Glomerular visceral epithelial cell (primary cell): Measurements from ENCODE around the gene GANC.

Experiments
- DNase-seq: peaks from one replicate; pipeline ENCODE4 v3.0.0-alpha.2; 2016; ENCODE audit errors: extremely low spot score

GANC gene

DNA sequence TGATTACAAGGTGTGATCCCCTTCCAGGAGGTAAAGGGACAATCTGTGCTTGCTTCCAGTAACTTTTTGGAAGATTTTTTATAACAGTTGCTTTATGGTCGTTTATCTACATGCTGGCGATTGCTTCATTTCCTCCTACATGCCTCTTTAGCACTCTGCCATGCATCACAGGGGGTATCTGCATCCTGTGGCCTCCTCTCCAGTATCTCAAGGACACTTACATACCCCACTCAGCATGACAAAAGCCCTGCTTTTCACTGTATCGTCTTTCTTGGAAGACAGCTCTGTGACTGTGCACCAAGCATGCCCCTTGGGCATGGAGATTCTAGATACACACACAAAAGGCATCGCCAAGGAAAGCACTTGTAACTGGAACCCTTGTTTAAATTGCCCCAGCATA lies 111.6 kb downstream of the GANC start:
- no peak for DNase-seq

DNA sequence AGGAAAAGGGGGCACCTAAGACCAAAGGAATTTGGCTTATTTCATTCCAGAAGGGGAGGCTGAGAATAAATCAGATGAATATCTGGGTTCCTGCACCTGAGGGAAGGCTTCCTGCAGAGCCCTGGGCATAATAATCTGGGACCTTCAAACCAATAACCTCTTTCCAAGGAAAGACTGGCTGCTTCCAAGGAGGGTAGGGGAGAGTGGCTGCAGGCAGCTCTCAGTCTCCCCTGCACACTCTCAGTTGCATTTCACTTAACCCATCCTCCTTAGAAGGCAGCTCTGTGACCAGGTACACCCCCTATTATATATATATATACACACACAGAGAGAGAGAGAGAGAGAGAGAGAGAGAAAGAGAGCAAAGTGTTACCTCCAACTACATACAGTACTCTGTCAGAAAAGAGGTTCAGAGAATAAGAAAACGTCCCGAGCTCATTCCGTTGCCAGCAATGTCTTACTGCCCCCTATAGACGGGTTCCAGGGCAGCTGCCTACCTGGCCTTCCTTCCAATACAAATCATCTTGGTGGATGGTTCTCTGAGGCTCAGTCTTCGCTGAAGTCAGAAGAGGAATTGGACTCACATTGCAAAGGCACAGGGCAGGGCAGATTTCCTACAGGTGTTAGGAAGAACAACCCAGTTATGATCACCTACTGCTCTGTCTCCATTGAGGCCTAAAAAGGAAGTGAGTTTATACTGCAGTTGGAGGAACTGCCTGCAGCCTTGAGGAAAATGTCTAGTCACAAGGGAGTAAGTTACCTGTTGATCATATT lies 112.4 kb downstream of the GANC start:
- peak; percentile 51 for DNase-seq

DNA sequence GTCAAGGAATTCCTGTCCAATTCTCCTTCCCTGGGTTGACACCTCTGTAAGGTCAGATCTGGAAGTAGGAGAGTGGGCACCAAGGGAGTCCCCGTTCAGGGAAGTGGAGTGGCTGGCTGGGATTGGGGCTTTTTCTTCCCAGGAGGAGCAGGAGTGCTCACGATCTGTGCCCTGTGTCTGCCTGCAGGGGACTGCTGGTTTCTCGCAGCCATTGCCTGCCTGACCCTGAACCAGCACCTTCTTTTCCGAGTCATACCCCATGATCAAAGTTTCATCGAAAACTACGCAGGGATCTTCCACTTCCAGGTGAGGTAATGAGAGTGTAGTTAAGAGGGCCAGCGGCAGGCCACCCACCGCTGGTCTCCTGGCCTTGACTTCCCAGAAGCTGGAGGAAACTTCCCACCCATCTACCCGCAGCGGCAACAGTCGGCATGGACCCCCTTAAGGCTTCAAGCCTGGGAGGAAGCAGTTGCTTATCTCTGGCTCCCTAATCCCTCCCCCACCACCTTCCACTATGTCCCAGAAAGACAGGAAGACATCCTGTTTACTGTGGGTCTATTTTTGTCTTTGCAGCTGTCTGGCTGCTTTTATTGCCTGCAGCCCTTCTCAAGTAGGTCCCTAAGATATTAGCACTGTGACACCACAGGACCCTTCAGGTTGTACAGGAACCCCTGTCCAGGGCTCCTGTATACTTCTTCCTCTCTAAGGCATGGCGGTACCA lies 113.1 kb downstream of the GANC start:
- DNase-seq = no peak

DNA sequence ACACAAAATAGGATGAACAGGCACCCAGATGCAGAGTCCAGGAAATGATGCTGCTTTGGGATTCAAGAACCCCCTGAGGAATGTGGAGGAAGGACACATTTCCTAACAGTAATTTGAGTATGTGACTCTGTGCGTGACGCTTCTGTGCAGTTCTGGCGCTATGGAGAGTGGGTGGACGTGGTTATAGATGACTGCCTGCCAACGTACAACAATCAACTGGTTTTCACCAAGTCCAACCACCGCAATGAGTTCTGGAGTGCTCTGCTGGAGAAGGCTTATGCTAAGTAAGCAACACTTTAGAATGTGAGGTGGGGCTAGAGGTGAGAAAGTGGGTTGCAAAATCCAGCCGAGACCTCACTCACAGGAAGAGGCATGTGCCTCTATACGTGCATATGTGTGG lies 114.6 kb downstream of the GANC start:
- DNase-seq = no peak

DNA sequence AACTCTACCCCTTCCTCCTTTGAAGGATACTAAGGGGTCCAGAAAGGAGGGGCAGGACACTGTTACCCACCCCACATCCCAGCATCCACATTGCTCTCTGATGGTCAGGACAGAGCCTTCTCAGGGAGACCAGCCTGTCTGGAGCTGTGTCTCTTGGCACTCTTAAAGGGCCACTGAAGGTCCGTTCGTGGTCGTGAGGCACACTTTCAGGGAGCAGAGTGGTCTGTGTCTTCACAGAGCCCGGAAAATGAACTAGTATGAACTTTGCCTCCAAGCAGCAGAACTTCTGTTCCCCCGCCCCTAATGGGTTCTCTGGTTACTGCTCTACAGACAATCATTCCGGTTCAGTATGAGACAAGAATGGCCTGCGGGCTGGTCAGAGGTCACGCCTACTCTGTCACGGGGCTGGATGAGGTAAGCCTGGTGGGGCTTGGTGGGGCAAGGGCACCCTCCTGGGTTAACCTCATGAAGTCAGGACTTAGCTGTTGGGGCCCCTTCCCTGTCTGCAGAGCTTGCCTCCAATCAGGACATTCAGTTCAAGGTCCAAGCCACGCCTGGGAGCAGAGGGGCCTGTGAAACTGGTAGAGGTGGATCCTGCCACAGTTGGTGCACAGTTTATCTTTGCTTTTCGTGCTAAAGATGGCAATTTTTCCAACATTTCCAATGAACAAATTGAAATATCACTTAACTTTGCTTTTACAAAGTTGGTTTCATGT lies 119.5 kb downstream of the GANC start:
- no peak for DNase-seq

DNA sequence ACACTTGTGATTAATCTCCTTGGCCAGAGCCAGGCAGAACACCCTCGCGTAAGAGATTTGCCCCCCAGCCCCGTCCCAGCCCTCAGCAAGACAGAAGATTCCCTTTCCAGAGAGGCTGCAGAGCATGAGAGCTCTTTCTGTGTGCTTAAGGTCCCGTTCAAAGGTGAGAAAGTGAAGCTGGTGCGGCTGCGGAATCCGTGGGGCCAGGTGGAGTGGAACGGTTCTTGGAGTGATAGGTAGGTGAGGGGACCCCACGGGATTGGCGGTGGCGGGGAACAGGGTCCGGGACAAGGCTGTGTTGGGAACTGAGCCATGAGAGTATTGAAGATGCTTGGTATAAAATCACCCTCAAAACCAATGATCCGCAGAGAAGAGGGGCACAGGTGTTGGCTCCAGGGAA lies 121.1 kb downstream of the GANC start:
- DNase-seq = no peak

DNA sequence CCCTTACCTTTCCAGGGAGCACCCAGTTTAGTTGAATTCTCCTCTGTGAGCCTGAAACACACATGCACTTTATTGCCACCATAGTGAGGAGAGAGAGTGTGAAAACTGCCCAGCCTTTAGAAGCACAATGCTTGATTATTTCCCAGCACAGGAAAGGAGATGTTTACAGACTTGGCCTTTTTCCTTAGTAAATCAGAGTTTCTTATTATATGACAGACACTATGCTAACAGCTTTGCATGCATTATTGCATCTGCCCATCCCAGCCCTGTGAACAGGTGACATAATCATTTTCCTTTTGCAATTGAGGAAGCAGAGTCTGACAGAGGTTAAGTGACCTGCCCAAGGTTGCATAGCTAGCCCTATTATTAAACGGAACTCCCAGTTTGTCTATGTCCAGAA lies 122.8 kb downstream of the GANC start:
- no peak for DNase-seq

DNA sequence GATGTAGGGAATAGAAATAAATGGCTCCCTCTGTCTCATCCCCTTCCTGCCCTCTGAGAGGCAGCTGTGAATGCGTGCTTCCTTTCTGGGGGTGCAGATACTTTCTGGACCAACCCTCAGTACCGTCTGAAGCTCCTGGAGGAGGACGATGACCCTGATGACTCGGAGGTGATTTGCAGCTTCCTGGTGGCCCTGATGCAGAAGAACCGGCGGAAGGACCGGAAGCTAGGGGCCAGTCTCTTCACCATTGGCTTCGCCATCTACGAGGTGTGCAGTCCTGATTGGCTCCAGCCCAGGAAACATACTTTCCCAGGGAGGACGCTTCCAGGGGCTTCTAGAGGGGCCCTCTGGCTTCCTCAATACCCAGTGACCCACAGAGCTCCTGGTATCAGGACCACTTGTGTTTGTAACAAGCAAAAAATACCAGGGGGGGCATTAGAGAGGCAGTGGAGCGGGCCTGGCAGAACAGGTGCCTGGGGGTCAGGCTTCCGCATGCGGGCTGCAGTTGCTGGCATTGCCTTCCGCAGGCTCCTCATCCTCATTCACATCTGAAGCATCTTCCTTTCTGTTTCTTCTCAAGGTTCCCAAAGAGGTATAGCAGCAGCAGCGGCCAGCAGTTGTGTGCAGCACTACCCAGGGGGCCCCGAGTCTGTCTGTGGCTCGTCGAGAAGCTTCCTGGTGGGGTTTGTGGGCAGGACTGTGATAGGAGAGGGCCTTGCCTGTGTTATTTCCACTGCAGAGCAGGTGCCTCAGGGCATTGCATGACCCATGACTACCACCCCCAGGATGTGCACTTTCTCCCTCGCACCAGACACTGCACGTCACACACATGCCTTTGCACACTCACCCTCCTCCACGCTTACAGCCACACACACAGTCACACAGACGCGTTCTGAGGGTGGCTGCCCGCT lies 128.8 kb downstream of the GANC start:
- DNase-seq = no peak

DNA sequence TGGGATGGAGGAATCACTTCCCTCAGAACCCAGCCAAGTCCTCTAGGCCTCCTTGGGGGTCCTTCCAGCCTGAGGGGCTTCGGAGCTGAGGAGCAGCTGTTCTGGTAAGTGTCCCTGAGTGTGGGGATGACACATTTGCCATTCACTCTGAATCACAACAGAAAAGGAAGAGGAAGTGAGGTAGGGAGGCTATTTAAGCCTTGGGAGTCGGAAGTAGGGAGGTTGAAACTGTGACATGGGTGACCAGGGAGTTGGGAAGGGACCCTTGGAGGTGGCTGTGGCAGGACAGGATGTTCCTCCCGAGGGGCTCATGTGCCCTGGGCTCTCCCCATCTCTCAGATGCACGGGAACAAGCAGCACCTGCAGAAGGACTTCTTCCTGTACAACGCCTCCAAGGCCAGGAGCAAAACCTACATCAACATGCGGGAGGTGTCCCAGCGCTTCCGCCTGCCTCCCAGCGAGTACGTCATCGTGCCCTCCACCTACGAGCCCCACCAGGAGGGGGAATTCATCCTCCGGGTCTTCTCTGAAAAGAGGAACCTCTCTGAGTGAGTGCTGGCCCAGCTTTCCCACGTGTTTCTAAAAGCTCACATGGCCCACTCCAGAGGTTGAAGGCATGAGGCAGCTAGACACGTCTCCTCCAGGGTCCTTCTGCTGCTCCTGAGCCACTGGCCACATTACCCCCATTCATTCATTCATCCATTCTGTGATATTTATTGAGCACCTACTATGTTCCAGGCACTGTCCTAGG lies 129.6 kb downstream of the GANC start:
- DNase-seq = no peak

DNA sequence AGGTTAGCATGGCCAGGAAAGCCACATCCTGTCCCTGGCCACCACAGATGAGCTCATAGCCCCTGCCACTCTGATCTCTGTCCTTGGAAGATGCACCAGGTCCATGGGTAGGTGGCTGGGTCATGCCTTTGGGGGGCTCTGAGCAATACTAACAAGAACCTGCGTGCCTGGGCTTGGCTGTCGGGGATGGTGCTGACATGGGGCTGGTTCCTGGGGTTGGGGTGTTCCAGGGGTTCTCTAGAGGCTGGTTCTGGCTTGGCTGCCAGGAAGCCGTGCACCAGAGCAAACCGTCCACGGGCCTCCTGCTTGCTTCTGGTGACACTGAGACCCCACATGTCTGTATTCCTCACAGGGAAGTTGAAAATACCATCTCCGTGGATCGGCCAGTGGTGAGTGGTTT lies 130.4 kb downstream of the GANC start:
- no peak for DNase-seq

DNA sequence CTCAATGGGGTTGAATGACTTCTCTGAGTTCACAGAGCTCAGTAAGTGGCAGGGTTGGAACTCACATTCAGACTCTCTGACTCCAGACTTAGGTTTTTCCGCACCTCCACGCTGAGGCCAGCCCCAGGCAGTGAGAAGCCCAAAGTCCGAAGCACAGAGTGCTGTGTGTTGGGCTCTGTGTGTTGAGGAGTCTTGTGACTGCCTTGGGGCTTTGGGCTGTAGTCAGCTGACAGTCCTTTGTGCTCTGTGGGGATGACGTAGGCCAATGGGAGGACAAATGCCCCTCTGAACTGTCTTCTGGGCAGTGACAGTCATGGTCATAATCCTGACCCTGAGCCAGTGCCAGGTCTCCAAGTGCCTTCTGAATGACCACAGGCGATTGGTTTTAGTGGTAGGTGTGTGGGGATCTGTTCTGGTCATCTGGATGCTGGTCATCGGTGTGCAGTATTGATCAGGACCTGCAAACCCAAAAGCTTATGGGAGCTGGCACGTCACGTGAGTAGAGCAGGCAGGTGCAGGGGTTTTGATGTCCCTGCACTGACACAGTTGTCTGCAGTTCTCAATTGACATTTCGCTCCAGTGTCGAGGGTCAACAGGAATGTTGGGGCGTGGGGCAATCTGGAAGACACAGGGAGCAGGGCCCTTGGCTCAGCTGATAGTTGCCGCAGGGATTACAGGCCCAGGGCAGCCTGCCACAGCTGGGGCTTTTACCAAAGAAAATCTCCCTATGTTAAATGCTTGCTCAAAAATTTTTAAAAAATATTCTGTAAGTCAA lies 131.6 kb downstream of the GANC start:
- DNase-seq = no peak

DNA sequence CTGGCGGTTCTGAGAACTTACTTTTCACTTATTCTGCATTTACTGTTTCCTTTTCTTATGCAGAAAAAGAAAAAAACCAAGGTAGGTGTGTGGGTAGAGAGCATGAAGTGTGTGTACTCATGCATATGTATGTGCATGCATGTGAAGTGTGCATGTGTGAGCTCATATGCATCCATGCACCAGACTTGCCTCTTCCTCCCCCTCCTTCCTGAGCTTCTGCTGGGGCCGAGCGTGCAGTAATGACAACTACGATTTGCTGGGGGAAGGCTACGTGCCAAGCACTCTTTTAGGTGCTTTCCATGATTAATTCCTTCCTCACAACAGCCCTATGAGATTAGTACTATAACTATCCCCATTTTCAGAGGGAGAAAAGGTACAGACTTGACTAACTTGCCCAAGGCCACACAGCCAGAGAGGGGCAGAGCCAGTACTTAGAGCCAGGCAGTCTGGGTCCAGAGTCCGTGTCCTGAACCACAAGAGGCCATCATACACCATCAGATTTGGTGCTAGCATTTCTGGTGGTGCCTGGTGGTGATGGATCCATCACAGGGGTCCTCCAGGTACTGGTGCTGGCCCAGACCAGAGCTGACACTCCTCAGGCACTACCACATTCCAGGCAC lies 133.0 kb downstream of the GANC start:
- no peak for DNase-seq
